Daoy (cell line): Measurements from ENCODE around the gene TBX21. TPM values are rescaled to one million over a fixed set of nuclear protein-coding genes. Genes with fewer than 3 reads are reported as not detected.

Experiments
- DNase-seq: peaks from one replicate; pipeline ENCODE4 v3.0.0-alpha.2; 2015; ENCODE audit warnings: low read depth
- total RNA-seq: library from RNA; depleted of rRNA; stranded (reverse); fragments of >200 nt; shearing (Covaris generic); gene quantifications from 2 replicates; pipeline ENCODE4 v1.2.3, GENCODE V29; 2014; rRNA removed

TBX21 gene
- total RNA-seq, result 0.06 TPM in 1 of 2 replicates, not detected in the other

DNA sequence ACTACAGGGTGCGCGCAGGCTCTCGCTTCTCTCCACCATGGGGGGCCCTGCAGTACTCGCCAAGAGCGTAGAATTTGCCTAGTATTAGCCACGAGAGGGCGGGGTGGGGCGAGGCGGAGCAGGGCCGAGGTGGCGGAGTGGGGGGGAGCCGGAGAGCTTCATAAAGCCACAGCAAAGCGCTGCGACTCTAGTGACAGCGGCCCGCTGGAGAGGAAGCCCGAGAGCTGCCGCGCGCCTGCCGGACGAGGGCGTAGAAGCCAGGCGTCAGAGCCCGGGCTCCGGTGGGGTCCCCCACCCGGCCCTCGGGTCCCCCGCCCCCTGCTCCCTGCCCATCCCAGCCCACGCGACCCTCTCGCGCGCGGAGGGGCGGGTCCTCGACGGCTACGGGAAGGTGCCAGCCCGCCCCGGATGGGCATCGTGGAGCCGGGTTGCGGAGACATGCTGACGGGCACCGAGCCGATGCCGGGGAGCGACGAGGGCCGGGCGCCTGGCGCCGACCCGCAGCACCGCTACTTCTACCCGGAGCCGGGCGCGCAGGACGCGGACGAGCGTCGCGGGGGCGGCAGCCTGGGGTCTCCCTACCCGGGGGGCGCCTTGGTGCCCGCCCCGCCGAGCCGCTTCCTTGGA is at the start of gene TBX21:
Gene TBX21, plus strand, starts transcription at position 190 of the 627 bp plus-strand sequence. Its CDS starts 219 bp downstream, at position 409.
- DNase-seq, result peak; percentile 62

- no peak for DNase-seq
Measured at GRCh38 chr17:47684025-47684424, 49.0 kb upstream of the TBX21 start.

DNA sequence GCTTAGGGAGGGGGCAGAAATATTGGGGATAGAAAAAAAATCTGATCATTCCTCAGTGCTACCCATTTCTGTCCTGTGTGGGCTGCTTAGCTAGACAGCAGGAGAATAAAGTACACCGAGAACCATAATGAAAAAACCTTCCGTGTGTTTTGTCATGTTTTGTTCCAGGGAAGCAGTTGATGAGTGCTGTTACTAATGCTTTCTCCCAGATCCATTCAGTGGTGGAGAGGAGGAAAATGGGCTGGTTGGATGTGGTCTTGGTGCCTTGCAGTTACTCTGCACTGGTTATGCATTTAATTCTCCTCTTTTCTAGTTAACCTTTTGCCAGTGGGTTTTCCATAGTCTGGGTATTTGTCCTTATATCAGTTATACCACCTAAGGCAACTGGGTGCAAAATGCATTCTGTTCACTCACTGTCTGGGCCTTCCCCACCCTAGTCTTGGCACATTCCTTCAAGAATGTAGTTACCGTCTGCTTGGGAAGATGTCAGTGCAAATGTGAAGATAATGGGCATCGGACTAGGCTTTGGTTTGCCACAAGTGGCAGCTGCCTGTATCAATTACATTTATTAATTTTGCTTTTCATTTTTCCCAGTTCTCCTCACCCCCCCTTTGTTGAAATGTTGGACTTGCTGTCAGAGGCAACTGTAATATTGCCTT is 48.4 kb upstream of the TBX21 start:
- no peak for DNase-seq

GRCh38 chr17:47685556-47686275 is 47.3 kb upstream of the TBX21 start:
- DNase-seq, result no peak

- no peak for DNase-seq
Measured at GRCh38 chr17:47686276-47686635, 46.8 kb upstream of the TBX21 start.

DNA sequence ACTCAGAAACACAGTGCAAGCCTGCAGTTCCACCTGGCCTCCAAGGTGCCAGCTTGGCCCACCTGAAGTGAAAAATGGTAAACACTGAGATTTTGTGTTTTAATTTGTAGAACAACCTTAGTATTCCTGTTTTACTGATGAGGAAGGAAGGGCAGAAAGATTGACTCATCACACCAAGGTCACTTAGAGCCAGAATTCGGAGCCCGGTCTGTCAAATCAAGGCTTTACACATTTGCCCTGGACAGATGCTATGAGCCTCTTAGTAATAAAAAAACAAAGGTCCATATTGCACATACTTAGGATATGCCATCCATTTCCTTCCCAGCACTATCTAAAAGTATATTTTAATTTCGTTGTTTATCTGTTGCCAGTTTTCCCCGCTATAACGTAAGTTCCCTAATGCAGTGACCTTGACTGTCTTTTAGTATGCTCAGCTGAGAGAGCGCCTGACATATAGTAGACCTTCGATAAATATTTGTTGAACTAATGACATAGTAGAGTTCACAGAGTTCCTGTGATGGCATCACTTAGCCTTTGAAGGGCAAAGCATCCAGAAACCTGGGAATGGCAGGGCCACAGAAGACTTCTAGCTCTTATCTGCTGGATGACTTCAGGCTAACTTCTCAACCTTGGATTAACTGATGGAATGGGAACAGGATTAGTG is 46.2 kb upstream of the TBX21 start:
- no peak for DNase-seq

DNA sequence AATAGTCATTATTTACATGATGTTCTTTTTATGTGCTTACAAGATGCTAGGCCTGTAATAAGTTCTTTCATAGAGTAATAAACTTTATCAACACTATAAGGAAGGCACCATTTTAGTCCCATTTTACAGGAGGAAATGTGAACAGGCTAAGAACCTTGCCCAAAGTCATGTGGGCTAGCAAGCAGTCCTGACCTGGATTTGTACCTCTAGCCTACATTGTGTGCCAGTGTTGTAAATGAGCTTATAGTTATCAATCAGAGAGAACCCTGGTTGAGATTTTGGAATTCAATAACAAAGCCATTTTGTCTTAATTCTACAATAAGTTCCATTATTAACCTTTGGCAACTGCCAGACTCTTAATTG is 45.7 kb upstream of the TBX21 start:
- DNase-seq, result no peak

DNA sequence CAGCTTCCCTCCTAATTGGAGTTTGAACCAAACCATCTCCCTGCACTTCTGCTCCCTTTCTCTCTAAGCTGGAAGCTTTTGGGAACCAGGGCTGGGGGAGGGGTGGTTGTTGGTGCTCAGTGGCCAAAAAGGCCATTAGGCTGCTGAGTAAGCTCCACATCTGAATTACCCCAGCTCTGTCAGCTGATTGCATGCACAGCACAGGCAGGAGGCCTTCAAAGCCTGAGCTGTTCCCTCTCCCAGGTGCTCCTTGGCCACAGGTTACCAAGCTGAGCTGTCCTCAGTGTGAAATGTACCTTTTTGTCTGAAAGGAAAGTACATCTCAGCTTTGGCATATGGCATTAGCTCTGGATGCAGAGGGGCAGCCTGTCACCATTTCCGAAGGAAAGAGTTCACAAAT is 45.3 kb upstream of the TBX21 start:
- DNase-seq, result no peak

DNA sequence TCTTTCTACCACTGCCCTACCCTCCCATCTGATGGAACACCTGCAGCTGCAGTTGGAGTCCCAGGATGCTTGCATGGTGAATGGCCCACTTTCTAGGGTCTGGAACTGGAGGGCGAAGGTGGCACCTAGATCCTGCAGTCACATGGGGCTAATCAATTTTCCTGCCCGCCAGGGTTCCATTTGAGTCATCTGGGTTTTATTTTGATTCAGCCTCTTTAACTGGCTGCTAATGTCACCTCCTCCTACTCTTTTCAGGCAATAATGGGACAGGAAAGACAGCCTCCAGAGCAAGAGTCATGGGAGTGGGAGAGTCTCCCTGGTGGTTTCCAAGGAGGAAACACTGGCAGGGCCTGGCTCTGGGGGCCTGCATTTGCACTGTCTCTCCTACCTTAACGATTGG is 42.9 kb upstream of the TBX21 start:
- DNase-seq, result no peak

DNA sequence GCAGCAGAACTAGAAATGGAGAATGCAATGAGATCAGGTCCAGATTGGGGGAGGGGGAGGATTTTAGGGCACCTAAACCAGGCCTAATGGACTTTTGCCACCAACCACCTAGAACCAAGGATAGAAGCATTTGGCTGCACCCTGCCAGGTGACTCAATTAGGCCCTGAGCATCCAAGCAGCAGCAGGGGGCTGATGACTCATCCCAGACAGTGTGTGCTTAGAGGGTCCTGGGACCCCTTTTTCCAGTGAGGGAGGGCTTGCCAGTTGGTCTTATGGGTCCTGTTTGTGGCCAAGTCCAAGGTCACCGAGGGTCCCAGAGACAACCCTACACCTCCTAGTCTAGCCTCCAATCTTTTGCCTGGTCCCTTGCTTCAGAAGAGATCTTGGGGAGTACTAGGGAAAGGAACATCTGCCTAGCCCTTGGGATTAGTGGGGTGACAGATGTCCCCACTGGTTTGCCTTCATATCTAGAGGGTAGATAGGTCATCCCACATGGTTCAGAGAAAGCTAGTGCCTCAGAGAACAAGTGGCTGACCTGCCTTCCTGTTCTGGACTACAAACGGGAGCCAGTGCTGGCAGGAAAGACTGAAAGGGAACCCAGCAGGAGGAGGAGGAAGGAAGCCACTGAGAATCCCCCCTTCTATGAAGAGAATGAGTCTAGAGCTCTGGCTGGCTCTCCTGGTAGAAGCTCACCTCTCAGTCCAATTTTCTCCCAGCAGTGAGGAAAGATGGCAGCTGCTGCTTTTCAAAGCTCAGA is 40.7 kb upstream of the TBX21 start:
- DNase-seq, result no peak

DNA sequence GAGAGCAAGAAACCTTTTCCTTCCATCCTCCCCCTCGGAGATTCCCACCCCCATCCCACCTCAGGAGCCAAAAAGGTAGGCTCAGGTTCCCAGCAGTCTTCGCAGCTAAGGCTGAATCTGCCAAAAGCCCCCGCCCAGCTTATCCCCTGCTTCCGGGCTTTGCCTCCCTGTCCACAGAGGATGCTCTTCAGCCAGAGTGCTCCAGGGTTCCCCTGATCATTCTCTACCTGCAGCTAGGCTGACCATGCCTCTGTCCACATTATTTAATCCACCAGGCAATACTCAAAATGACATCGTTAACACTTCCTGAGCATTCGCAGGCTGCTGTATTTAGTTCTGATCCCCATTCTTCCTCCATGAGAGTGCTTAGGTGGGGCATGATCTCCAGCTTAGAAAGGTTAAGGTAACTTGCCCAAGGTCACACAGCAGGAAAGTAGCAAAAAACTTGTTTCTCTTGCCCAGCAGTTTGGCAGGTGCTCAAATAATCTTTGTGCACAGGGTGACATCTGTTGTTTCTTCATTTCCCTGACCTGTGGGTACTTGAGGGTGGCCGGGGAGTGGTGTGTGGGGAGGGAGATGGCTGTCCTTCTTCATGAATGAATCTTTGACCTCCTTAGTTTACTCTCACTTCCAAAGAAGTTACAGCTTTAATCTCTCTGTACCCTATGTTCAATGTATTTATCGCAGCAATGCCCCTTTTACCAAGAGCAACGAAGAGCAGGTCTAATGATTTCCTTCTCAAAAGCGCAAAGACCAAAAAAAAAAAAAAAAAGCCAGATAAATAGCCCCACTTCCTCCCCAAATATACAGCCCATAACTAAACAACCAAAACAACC is 39.9 kb upstream of the TBX21 start:
- no peak for DNase-seq

DNA sequence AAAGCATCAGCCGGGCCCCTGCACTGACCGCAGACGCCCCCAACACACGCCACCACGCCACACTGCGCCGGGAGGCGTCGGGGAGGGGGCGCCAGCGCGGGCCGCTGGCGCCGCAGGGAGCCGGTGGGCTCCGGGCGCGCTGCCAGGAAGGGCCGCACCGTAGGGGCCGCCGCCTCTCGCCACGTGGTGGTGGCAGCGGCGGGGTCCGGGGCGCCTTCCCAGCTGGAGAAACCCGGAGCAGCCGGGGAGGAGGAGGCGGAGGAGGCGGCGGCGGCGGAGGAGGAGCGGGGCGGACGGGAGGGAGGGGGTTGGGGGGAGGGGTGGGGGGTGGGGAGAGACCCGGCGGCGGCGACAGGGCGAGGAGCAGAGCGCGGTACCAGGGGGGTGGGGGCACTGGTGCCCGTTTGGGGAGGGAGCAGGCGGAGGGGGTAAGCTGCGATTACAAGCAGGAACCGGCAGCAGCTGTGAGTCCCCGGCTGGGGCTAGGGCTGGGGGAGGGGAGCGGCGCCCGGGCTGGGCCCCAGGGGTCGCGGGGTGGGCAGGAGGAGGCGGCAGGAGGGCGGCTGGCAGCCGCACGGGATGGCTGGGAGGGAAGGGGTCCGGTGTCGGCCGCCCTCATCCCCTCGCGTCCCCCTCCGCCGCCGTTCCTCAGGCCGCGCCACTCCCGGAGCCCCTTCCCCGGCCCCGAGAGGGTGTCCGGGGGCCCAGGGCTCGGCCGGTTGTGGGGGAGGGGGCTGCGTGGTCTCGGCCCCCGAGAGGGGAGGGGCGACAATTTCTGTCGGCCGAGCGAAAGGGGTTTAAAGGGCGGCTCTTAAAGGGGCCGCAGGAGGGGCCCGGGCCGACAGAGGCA is 39.1 kb upstream of the TBX21 start, which contains the start of gene TBKBP1:
Gene TBKBP1, plus strand, starts transcription at position 431 of the 850 bp plus-strand sequence. CDS start 1,952 bp downstream, outside the sequence.
- DNase-seq, result peak; percentile 48

DNA sequence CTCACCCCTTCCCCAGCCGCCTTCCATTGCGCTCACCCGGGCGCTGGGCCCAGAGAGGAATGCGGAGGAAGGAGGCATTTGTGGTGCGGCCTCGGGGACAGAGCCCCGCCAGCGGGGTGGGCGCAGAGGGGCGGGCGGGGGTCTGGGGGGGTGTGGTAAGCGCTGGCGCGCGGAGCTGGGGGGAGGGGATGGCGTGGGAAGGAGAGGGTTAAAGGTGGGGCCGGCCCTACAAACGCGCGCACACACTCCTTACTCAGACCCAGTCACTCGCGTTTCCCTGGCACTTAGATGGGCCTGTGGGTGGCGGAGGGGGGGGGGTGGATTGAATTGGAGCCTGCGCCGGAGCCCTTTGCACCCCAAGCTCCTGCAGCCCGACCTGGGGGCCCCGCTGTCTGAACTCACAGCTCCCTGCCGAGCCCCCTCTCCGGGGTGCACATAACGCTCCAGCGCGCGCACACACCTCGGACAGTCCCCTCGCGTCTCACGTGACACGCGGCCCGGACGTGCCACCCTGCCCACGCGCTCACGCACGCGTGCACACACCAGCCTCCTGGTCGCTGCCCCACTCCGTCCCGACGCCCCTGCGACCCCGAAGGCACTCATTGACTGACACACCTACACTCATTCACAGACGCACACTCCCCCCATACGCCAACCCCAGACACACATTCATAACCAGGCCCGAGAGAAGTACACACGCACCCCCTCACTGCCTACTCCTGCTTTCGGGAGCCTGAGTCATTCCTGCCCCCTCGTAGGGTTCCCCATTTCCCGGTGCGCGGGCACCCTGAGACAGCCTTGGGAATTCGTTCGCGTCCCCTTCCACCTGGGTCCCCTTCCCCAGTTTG is 38.2 kb upstream of the TBX21 start:
- peak; percentile 27 for DNase-seq

- no peak for DNase-seq
Measured at GRCh38 chr17:47695429-47696376, 37.3 kb upstream of the TBX21 start.

GRCh38 chr17:47696717-47697642 is 36.1 kb upstream of the TBX21 start:
- no peak for DNase-seq

DNA sequence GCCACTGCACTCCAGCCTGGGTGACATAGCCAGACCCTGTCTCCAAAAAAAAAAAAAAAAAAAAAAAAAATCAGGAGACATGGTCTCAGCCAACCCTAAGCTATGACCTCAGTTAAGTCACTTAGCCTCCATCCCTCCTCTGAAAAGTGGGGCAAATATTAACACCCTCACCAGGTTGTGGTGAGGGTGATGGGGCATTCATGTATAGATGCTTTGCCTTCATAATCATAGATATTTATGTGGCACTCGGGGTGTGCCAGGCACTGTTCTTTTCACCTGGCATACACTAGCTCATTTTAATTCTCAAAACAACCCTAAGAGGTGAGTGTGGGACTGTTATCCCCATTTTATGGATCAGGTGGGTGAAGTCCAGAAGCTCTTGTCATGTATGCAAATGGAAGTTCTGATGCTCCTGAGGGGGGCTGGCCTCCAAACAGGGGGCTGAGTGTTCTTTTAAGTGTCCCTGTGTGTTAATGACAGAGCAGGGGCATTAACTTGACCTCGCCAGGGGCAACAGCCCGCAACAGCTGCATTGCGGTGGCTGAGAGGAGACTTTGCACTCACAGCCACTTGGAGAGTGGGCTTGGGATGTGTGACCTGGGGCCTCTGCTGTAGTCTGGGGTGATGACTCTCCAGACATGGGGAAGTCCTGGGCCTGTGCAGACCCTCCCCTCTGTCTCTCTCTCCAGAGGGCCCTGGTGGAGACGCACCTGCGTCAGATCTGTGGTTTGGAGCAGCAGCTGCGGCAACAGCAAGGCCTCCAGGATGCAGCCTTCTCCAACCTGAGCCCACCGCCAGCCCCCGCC is 34.9 kb upstream of the TBX21 start:
- DNase-seq, result no peak
